GM03348 (cell line): ENCODE data around the gene FHIT.
"Not testable (repeated sequence)": the region's sequence is repeated elsewhere in the genome, so short reads cannot be mapped to it uniquely, and the experiment has no call there.

ENCODE experiments used
- DNase-seq: peaks from one replicate; pipeline ENCODE4 v3.0.0; 2012; ENCODE audit warnings: low spot score

FHIT gene

GRCh38 chr3:61057464-61057863 lies 193.8 kb downstream of the FHIT start:
- DNase-seq: no peak

GRCh38 chr3:61055447-61055846 lies 195.8 kb downstream of the FHIT start:
- no peak for DNase-seq

- DNase-seq: no peak
Measured at GRCh38 chr3:61053781-61054496, 197.3 kb downstream of the FHIT start.

- no peak for DNase-seq
Measured at GRCh38 chr3:61052851-61053250, 198.4 kb downstream of the FHIT start.

- DNase-seq: no peak
Measured at GRCh38 chr3:61051666-61052065, 199.6 kb downstream of the FHIT start.

GRCh38 chr3:61045169-61045568 lies 206.1 kb downstream of the FHIT start:
- DNase-seq: not testable (repeated sequence)

GRCh38 chr3:61043156-61043555 lies 208.1 kb downstream of the FHIT start:
- DNase-seq: no peak

GRCh38 chr3:61040618-61041017 lies 210.6 kb downstream of the FHIT start:
- DNase-seq: no peak

- no peak for DNase-seq
Measured at GRCh38 chr3:61035573-61035972, 215.7 kb downstream of the FHIT start.

GRCh38 chr3:61032991-61033390 lies 218.3 kb downstream of the FHIT start:
- no peak for DNase-seq

- DNase-seq: no peak
Measured at GRCh38 chr3:61031503-61031902, 219.7 kb downstream of the FHIT start.

- DNase-seq: no peak
Measured at GRCh38 chr3:61030469-61031035, 220.7 kb downstream of the FHIT start.

GRCh38 chr3:61029194-61029593 lies 222.1 kb downstream of the FHIT start:
- DNase-seq: no peak

- no peak for DNase-seq
Measured at GRCh38 chr3:61018807-61019206, 232.4 kb downstream of the FHIT start.

- DNase-seq: not testable (repeated sequence)
Measured at GRCh38 chr3:61017028-61017427, 234.2 kb downstream of the FHIT start.

- no peak for DNase-seq
Measured at GRCh38 chr3:61015859-61016258, 235.4 kb downstream of the FHIT start.

- no peak for DNase-seq
Measured at GRCh38 chr3:61015408-61015807, 235.8 kb downstream of the FHIT start.

GRCh38 chr3:61008998-61009380 lies 242.3 kb downstream of the FHIT start:
- DNase-seq: no peak

GRCh38 chr3:61008153-61008997 lies 242.9 kb downstream of the FHIT start:
- no peak for DNase-seq

GRCh38 chr3:61005591-61005990 lies 245.7 kb downstream of the FHIT start:
- DNase-seq: no peak

GRCh38 chr3:60998858-60999257 lies 252.4 kb downstream of the FHIT start:
- DNase-seq: no peak

GRCh38 chr3:60992395-60992794 lies 258.9 kb downstream of the FHIT start:
- DNase-seq: no peak

- DNase-seq: no peak
Measured at GRCh38 chr3:60990442-60990730, 260.9 kb downstream of the FHIT start.
